ENCODE results near the gene DHRS13.

The DHRS13 gene

DNA sequence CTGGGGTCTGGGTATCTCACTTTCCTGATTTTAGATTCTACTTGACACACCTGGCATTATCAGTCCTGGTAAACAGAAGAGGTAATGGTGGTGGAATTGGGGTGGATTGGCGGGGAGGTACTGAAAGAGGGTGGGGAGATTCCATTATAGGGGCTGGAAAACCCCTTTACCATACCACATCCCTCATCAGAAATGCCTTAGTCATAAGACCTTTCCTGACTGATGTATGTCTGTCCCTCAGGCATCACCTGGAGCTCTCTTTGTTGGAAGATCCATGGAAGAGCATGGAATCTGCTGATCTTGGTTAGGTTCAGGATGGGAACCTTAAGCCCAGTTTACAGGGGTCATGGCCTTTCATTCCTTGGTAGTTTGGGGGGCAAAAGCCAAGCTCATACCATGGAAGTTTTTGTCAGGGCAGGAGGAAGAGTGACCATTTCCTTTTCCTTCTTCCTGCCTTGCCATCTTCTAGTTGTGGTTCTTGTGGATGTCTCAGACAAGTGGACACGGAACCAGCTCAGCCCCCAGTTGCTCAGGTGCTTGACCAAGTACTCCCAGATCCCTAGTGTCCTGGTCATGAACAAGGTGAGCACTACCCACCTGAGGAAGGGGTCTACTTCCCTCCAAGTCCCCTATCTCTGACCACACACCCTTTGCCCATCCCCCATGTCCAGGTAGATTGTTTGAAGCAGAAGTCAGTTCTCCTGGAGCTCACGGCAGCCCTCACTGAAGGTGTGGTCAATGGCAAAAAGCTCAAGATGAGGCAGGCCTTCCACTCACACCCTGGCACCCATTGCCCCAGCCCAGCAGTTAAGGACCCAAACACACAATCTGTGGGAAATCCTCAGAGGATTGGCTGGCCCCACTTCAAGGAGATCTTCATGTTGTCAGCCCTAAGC lies 44.7 kb downstream of the DHRS13 start:
- DNase-seq (ENCODE audit: low read depth) = no peak
- no peak for TF ChIP-seq CTCF (IDR thresholded peaks at IDR 0.05; ENCODE audit: low read length, missing control alignments)
- H3K4me3 ChIP-seq (replicated peaks; ENCODE audit: low read depth, low read length) = no peak overlapping the region

GRCh38 chr17:28856028-28856574 lies 46.8 kb downstream of the DHRS13 start:
- no peak overlapping the region for H3K4me3 ChIP-seq (replicated peaks; ENCODE audit: low read depth, low read length)
- TF ChIP-seq CTCF (IDR thresholded peaks at IDR 0.05; ENCODE audit: low read length, missing control alignments) = no peak
- DNase-seq (ENCODE audit: low read depth) = no peak

DNA sequence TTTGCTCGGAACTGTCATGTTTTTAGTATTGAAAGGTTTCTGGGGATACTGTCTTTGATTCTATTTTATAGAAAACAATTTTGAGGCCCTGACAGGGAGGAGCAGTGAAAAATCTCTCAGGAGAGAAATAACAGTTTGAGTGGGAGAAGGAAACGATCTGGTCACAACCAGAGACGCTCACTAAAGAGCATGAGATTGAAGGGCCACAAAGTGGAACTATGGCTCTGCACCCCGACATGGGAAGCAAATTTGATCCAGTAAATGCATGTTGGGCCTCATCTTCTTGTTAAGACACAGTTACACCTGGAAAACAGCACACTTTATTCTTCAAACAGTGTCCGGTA lies 47.6 kb downstream of the DHRS13 start:
- TF ChIP-seq CTCF (IDR thresholded peaks at IDR 0.05; ENCODE audit: low read length, missing control alignments) = no peak
- peak overlapping the region; percentile 96 for H3K4me3 ChIP-seq (replicated peaks; ENCODE audit: low read depth, low read length)
- no peak for DNase-seq (ENCODE audit: low read depth)

GRCh38 chr17:28854457-28855335 lies 48.2 kb downstream of the DHRS13 start, which contains the start of gene ERAL1:
Gene ERAL1, plus strand, starts transcription at chr17:28855016. Its CDS starts 19 bp downstream, at chr17:28855035.
- peak within 1 kb of the TSS; percentile 96 for H3K4me3 ChIP-seq (replicated peaks; ENCODE audit: low read depth, low read length)
- peak; percentile 87 for DNase-seq (ENCODE audit: low read depth)
- TF ChIP-seq CTCF (IDR thresholded peaks at IDR 0.05; ENCODE audit: low read length, missing control alignments) = no peak

GRCh38 chr17:28853295-28853694 lies 49.6 kb downstream of the DHRS13 start:
- no peak for DNase-seq (ENCODE audit: low read depth)
- no peak for TF ChIP-seq CTCF (IDR thresholded peaks at IDR 0.05; ENCODE audit: low read length, missing control alignments)
- H3K4me3 ChIP-seq (replicated peaks; ENCODE audit: low read depth, low read length) = no peak overlapping the region

DNA sequence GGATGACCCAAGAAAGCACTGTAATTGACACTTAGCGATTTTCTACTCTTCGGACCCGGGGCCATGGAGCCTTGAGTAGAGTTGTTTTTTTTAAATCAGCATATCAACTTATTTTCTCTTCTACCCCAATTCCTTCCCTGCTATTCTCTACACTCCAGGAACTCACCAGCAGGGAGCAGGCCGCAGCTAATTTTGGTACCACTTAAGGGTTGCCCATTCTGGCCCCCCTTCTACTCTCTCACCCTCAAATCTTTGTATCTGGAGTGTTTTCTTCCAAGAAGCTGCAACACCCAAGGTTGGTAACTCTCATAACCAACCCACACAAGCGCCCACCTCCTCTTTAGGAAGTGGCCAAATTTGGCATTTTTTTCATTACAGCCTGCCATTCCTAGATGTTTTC lies 53.6 kb downstream of the DHRS13 start:
- no peak for DNase-seq (ENCODE audit: low read depth)
- TF ChIP-seq CTCF (IDR thresholded peaks at IDR 0.05; ENCODE audit: low read length, missing control alignments) = no peak
- H3K4me3 ChIP-seq (replicated peaks; ENCODE audit: low read depth, low read length) = no peak overlapping the region

Data from fibroblast of pulmonary artery (primary cell).